Nephron (organoid): ENCODE data around the gene CACTIN.

Experiments
- H3K27ac Mint-ChIP-seq, 3 experiments: 2 replicates each; pipeline ENCODE4 v1.8.0; 2020; ENCODE audit warnings: mixed read lengths in 3 of 3, mild to moderate bottlenecking in 2 of 3, moderate library complexity in 1 of 3
- H3K27me3 Mint-ChIP-seq: 2 replicates; pipeline ENCODE4 v1.8.0; 2021; ENCODE audit warnings: low read depth, mild to moderate bottlenecking, moderate library complexity, mixed read lengths
- H3K36me3 Mint-ChIP-seq: 2 replicates; pipeline ENCODE4 v1.8.0; 2020; ENCODE audit warnings: low read depth, mixed read lengths
- H3K4me1 Mint-ChIP-seq: 2 replicates; pipeline ENCODE4 v1.8.0; 2020; ENCODE audit warnings: mixed read lengths
- H3K4me3 Mint-ChIP-seq, 3 experiments: 2 replicates each; pipeline ENCODE4 v1.8.0; 2020; ENCODE audit warnings: mild to moderate bottlenecking in 3 of 3, mixed read lengths in 3 of 3, moderate library complexity in 2 of 3
- H3K9me3 Mint-ChIP-seq: 2 replicates; pipeline ENCODE4 v1.8.0; 2020; ENCODE audit warnings: mixed read lengths
- TF ChIP-seq, protein P1 (sequence below), 3 experiments: fragments of 200-600 bp; sonication (generic); IDR thresholded peaks; one replicate each; pipeline ENCODE4 v1.5.0; 2021; ENCODE audit warnings: antibody characterized with exemption in 3 of 3; ENCODE audit not compliant: unreplicated experiment in 3 of 3

The CACTIN gene

GRCh38 chr19:3595521-3596061, 31.0 kb downstream of the CACTIN start:
- Mint-ChIP-seq H3K4me3 (no peak overlapping the region), H3K36me3 (no peaks in the 10 kb centered on the region), H3K27me3 (peaks cover 32% of the 10 kb centered on the region), H3K9me3 (no peaks in the 10 kb centered on the region), H3K4me1 (no peaks in the 10 kb centered on the region), H3K27ac (no peak overlapping the region)
- TF ChIP-seq, protein P1, sequence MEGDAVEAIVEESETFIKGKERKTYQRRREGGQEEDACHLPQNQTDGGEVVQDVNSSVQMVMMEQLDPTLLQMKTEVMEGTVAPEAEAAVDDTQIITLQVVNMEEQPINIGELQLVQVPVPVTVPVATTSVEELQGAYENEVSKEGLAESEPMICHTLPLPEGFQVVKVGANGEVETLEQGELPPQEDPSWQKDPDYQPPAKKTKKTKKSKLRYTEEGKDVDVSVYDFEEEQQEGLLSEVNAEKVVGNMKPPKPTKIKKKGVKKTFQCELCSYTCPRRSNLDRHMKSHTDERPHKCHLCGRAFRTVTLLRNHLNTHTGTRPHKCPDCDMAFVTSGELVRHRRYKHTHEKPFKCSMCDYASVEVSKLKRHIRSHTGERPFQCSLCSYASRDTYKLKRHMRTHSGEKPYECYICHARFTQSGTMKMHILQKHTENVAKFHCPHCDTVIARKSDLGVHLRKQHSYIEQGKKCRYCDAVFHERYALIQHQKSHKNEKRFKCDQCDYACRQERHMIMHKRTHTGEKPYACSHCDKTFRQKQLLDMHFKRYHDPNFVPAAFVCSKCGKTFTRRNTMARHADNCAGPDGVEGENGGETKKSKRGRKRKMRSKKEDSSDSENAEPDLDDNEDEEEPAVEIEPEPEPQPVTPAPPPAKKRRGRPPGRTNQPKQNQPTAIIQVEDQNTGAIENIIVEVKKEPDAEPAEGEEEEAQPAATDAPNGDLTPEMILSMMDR (IDR thresholded peaks at IDR 0.05; ENCODE audit: unreplicated experiment in 3 of 3), result no peak

DNA sequence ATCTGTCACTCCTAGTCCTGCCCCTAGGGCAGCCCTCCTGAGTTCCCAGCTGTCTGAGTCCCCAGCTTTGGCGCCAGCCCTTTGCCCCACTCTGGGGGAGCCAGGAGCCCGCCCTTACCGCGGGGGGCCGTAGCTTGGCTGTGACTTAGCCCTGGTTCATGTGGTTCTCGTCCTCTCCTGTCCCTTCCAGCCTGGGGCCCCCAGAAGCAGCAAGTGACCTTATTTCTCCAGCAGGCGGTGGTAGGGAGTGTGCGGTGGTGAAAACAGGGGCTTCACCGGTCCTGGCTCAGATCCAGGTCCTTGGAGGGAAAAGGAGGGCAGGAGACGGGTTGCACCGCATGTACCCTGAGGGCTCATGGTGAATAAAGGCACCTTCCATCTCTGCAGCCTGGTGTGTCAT, 33.4 kb downstream of the CACTIN start:
- Mint-ChIP-seq H3K4me1 (no peaks in the 10 kb centered on the region), H3K27ac (no peak overlapping the region), H3K4me3 (no peak overlapping the region), H3K27me3 (peaks cover 41% of the 10 kb centered on the region), H3K9me3 (peaks cover 4% of the 10 kb centered on the region), H3K36me3 (no peaks in the 10 kb centered on the region)
- TF ChIP-seq, protein P1 (IDR thresholded peaks at IDR 0.05; ENCODE audit: unreplicated experiment in 3 of 3), result no peak

DNA sequence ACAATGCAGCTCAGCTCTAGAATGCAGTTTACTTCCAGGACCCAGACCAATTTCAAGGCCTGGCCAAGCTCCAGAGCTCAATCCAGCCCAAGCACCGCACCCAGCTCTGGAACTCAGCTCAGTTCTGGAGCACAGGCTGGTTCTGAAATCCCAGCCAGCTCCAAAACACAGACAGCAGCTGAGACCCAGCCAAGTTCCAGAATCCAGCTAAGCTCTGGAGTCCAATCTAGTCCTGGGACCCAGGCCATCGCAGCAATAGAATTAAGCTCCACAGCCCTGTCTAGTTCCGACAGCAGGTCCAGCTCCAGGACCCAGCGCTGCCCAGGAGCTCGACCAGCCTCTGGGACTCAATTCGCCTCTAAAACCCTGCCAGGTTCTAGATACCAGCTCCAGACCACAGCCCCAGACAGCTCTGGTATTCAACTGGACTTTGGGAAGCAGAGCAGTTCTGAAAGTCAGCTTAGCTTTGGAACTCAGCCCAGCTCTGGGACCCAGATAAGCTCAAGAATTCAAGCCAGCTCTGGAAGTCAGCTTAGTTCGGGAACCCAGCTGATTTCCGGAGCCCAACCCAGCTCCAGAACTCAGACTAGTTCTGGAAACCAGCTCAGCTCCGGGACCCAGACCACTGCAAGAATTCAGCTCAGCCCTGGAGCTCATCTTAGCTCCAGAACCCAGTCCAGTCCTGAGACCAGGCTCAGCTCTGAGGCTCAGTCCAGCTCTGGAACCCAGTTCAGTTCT, 34.5 kb downstream of the CACTIN start:
- TF ChIP-seq, protein P1 (IDR thresholded peaks at IDR 0.05; ENCODE audit: unreplicated experiment in 3 of 3), result no peak
- no peaks in the 10 kb centered on the region for H3K36me3 Mint-ChIP-seq
- H3K27ac Mint-ChIP-seq, result no peak overlapping the region
- no peak overlapping the region for H3K4me3 Mint-ChIP-seq
- no peaks in the 10 kb centered on the region for H3K4me1 Mint-ChIP-seq
- H3K27me3 Mint-ChIP-seq, result peaks cover 46% of the 10 kb centered on the region
- H3K9me3 Mint-ChIP-seq, result peaks cover 4% of the 10 kb centered on the region

DNA sequence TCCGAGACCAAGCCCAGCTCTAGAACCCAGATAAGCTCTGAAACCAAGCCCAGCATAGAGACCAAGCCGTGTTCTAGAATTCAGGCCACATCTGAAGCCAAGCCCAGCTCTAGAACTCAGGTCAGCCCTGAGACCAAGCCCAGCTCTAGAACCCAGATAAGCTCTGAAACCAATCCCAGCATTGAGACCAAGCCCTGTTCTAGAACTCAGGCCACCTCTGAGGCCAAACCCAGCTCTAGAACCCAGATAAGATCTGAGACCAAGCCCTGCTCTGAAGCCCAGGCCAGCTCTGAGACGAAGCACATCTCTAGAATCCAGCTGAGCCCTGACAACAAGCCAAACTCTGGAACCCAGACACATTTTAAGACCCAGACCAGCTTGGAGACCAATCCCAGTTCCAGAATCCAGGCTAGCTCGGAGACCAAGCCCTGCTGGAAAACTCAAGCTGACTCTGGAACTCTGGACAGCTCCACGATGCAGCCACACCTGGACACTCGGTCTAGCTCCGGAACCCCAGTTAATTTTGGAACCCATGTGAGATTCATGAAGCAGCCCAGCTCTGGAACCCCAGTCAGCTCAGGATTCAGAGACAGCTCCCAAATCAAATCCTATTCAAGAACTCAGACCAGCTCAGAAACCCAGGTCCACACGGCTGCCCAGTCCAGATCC, 35.5 kb downstream of the CACTIN start:
- H3K27me3 Mint-ChIP-seq, result peaks cover 55% of the 10 kb centered on the region
- H3K4me3 Mint-ChIP-seq, result no peak overlapping the region

GRCh38 chr19:3589949-3590348, 36.6 kb downstream of the CACTIN start:
- Mint-ChIP-seq H3K27ac (no peak overlapping the region), H3K4me3 (no peak overlapping the region), H3K4me1 (no peaks in the 10 kb centered on the region), H3K36me3 (no peaks in the 10 kb centered on the region), H3K9me3 (peaks cover 4% of the 10 kb centered on the region), H3K27me3 (peaks cover 61% of the 10 kb centered on the region)
- TF ChIP-seq, protein P1 (IDR thresholded peaks at IDR 0.05; ENCODE audit: unreplicated experiment in 3 of 3), result no peak

More for the DNA sequence above, 35.5 kb downstream of the CACTIN start:
- TF ChIP-seq, protein P1 (IDR thresholded peaks at IDR 0.05; ENCODE audit: unreplicated experiment in 3 of 3), result no peak
- Mint-ChIP-seq H3K4me1 (no peaks in the 10 kb centered on the region), H3K27ac (no peak overlapping the region), H3K9me3 (peaks cover 4% of the 10 kb centered on the region), H3K36me3 (no peaks in the 10 kb centered on the region)
